AG08396 (cell line): Measurements from ENCODE around the gene PIAS3.
A peak's percentile ranks its signal among the peaks of the same experiment; 100 is the strongest.
"Not testable (repeated sequence)": the region's sequence is repeated elsewhere in the genome, so short reads cannot be mapped to it uniquely, and the experiment has no call there.

Experiments used
- DNase-seq: peaks from one replicate; pipeline ENCODE4 v3.0.0; 2012; ENCODE audit warnings: low spot score, mixed read lengths

The PIAS3 gene

DNA sequence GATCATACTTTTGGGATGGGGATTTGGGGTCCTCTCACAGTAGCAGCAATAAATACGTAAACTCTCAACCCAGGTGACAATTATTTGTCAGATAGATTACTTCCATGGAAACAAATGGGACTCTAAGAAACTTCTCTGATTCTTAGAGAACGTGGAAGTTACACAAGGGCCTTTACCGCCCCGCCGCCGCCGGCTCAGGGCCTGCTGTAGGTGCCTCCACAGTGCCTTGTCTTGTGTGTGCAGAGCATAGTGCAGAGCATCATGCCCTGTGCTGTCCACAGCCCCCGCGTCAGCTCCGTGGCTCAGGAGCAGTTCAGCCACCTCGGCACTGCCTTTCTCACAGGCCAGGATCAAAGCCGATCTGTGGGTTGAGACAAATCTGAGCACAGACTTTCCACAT, 15.8 kb upstream of the PIAS3 start:
- no peak for DNase-seq

GRCh38 chr1:145871994-145872924, 13.4 kb upstream of the PIAS3 start:
- DNase-seq, result peak; percentile 57

DNA sequence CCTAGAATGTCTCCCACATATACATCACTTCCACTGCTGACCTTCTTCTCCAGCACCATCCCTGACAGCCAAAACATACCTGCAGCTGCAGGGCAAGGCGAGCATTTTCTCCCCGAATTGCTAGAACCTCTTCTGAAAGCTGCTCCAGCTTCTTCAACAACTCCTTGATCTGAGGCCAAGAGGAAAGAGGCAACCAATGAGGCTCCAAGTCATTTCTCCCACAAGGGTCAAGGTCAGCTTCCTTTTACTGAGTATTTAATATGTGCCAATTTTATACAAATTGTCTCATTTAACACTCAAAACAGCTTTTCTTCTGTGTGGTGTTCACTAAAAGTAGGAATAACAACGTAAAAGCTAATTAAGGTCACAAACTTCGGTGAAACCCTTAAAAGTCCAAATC, 9.4 kb upstream of the PIAS3 start:
- no peak for DNase-seq

DNA sequence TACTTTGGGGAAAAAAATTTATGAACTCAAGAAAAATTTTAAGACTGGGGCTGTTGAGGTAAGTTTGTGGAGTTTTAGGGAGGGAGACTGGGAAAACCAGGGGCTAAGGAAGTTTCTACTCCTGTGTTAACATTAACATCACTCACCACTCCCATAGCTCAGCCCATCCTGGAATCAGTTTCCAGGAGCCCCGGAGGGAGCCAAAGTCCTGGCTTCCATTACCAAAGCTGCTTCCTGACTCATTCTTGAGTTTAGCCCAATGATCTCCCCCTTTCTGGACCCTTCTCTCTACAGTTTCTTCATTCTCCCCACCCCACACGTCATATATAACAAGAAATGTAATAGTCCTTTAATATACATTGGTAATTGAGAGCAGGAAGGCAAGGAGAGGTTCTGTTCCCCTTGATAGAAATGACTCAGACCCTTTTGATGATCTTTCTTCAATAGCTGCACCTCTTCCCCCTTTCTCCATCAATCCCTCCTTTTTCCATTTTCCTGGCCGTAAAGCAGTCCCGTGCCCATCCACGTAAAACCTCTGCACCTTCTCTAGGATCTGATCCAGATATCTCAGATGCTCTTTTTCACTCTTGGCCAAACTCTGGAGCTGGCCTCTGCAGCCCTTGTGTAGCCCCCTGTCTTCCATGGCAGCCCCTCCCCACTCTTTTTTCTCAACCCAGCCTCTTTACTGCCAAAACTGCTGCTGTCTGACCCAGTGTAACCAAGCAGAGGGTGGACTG, 4.6 kb upstream of the PIAS3 start:
- DNase-seq, result no peak

DNA sequence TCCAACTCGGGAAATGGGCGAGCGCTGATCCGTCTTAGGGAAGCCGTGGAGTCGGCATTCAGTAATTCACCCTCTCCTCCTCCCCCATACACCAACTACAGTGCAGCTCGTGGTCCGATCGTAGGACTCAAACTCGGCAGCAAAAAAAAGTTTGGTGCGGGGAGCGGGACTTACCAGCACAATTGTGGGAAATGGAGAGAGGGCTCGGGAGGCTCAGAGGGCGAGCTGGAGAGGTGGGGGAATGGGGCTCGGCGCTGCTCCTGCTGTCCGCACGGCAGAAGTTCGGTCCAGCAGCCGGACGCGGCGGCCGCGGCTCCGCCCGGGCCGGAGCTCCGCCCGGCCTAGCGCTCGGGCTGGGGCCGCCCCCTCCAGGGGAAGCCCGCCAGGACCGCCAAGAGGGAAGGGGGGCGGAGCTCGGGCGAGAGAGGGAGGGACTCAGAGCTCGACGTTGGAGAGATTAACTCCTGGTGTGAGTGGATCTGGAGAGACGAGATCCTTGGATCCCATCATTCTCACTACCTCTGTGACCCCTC, 676 bp upstream of the PIAS3 start:
- peak; percentile 97 for DNase-seq

DNA sequence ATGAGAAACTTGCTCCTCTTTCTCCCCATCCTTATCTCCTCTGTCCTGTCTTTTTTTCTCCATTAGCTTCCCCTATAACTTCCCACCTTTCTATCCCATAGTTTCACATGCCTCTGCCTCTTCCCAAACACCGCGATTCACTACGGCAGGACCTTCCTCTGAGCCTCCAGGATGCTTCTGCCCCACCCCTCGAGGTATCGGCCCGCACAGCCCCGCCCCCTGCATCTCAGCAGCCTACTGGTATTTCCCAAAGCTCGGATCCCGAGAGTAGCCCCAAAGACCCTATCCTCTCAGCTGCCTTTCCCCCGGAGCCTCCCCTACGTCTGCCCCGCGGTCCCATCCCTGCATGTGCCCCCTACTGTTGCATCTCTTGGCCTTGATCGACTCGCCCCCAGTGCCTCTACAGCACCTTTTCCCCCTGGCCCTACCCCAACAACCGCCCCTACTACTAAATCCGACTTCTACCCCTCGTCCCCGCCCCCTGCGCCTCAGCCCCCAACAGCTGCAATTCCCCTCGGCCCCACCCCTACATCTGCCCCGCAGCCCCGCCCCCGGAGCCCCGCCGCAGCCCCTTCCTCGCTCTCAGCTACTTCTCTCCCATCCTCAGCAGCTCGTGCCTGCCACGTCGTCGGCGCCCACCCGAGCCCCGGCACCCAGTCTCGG, 512 bp downstream of the PIAS3 start:
- peak; percentile 72 for DNase-seq

DNA sequence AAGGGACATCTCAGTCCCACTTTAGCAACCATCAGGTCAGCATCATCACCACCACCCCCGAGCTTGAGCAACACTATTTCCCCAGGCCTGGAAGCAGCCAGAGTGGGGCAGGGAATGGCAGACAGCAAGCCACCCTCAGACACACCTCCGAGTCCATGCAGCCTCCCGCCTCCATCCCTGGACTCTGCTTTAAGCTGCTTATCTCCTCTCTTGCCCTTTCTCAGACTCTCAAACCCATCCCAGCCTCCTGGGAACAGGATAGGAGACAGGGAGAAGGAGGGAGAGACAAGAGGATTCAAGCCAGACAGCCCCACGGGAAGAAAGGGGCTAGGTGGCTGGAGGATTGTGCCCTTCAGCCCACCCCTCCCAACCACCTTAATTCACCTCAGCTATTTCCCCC, 1.7 kb downstream of the PIAS3 start:
- no peak for DNase-seq

DNA sequence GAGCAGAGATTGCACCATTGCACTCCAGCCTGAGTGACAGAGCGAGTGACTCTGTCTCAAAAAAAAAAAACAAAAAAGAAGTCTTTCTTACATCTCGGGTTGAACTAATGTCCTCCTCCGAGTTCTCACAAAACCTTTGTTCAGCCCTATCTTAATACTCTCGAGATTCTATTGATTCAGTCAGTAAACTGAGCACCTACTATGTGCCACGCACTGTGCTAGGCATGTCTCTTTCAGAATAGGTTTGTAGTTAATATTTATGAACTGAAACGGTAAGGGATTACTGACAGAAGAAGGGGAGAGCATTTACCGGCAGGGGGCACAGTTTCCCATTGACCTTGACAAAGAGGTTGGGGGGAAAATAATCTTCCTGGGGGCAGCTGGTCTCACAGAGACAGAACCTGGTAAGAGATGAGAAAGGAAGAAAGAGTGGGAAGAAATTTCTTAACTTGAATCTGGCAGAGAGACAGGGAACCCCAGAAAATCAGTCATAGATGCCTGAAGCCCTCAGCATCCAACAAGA, 3.4 kb downstream of the PIAS3 start:
- DNase-seq, result no peak

- peak; percentile 74 for DNase-seq
Observed at GRCh38 chr1:145849356-145850160, 9.3 kb downstream of the PIAS3 start.

DNA sequence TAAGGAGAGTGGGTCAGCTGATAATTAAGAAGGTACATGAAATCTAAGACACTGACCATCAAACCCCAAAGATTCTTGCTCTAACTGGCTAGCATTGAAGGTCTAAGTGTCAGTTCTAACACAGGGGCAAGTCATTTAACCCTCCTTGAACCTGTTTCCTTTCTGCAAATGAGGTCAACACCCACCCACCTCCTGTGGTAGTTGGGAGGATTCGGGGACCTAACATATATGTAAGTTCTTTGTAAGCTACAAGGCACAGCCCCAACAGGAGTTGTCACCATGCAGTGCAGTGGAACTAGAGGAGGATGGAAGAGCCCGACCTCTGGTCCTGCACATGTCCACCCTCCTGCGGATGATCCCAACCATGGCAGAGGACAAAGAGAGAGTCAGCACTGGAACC, 11.1 kb downstream of the PIAS3 start:
- DNase-seq, result no peak

DNA sequence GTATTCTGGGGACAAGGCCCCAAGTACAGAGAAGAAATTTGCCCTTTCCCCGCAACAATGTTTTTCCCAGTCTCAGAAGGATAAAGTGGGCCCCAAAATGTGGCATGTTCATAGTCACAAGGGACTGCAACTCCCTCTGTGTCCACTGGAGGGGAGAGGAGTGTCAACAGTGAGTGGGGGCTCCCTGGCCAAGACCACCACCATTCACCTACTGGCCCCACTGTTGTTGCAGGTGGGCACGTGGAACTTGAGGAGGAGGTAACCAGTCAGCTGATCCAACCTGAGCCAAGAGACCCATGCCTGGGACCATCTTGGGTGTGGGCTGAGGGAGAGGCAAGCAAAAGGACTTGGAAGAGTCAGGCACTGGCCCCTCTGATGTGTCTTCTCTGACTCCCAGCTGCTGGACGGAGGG, 12.7 kb downstream of the PIAS3 start:
- DNase-seq, result peak; percentile 62

DNA sequence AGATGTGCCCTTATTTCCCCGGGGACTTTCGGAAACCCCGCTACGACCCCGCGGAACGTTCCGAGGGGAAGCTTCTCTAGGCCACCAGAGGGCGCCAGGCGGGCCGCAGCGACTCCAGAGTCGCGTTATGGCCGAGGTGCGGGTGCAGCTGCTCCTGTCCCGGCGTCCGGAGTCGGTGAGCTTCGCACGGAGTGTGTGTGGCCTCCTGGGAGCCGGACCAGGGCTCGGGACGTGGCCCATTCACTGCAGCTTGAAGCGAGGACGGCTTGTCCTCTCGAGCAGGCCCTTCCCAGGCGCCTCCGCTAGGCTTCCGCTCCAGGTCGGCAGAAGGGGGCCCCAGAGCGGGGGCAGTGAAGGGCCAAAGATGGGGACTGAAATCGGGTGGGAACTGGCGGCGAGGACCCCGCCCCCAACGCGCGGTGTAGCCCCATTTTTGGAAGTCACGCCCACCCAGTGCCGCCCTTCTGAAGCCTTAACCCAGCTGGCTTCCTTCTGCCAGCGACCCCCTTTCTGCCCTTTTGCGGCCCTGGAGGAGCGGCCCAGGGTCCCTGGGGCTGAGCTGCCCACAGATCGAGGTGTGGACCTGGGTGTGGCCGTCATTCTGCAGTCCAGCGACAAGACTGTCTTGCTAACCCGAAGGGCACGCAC, 13.2 kb downstream of the PIAS3 start, which contains the start of gene NUDT17:
Gene NUDT17, plus strand, starts transcription at position 117 of the 648 bp plus-strand sequence. Its CDS starts 11 bp downstream, at position 128.
- DNase-seq, result peak; percentile 90

GRCh38 chr1:145845144-145845513, 13.8 kb downstream of the PIAS3 start:
- DNase-seq, result no peak

- DNase-seq, result no peak
Observed at GRCh38 chr1:145843031-145843430, 15.8 kb downstream of the PIAS3 start.

- DNase-seq, result no peak
Observed at GRCh38 chr1:145837656-145838055, 21.2 kb downstream of the PIAS3 start.

DNA sequence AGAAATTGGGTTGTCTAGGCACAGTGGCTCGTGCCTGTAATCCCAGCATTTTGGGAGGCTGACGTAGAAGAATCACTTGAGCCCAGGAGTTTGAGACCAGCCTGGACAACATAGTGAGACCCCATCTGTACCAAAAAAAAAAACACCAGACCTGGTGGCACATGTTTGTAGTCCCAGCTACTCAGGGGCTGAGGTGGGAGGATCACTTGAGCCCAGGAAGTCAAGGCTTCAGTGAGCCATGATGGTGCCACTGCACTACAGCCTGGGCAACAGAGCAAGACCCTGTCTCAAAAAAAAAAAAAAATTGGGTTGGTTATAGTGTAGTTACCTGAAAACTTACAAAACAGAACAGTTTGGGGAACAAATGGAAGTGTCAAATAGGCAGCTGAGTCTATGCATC, 28.1 kb downstream of the PIAS3 start:
- DNase-seq, result not testable (repeated sequence)

- DNase-seq, result no peak
Observed at GRCh38 chr1:145828367-145829026, 30.4 kb downstream of the PIAS3 start.

GRCh38 chr1:145827966-145828365, 30.9 kb downstream of the PIAS3 start:
- no peak for DNase-seq

DNA sequence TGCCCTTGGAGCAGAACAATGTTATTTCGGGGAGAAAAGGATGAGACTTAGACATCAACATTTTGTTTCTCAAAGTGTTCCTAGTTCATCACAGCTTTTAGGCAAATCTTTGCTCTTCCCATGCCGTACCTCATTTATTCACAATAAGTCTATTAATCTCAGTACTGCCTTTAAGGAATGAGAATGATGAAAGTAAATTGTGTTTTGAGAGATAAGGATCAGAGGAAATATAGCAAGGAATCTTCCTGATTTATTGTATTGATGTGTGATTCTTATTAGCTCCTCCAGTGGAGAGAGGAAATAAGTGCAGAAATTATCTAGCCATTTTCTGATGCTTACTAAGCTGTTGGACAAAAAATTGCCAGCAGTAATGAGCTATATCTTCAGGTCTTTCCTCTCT, 32.9 kb downstream of the PIAS3 start:
- DNase-seq, result no peak

DNA sequence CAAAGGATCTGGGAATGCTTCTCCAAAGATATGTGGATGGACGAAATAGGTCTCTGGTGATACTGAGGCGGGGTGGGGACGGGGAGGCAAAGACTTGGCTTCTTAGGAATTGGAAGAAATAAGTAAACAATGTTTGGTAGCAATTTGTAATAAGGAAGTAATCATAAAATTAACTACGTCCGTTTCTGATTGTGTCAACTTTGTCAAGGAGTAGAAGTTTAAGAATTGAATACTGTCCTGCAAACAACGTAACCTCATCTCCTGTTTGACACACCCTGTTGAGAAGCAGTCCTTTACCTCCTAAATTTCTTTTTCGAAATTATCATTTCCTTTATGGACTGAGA, 34.4 kb downstream of the PIAS3 start:
- no peak for DNase-seq
